Prostate gland (tissue), 2 donors: ENCODE measurements around the gene LDHD. TPM values are rescaled to one million over a fixed set of nuclear protein-coding genes. Genes with fewer than 3 reads are reported as not detected.

Experiments
- DNase-seq: peaks from one replicate; pipeline ENCODE4 v3.0.0-alpha.2; 2019; ENCODE audit warnings: low spot score
- H3K27ac ChIP-seq, 2 donors: fragments of 200-600 bp; sonication (generic); 2 replicates each; pipeline ENCODE4 v1.5.1; 2017 to 2019
- H3K27me3 ChIP-seq: fragments of 200-600 bp; sonication (generic); replicated peaks from 2 replicates; pipeline ENCODE4 v1.5.1; 2019; ENCODE audit not compliant: insufficient read depth
- H3K36me3 ChIP-seq, 2 donors: fragments of 200-600 bp; sonication (generic); 1 replicate in 1 of 2; 2 replicates in 1 of 2; pipeline versions ENCODE4 v1.5.1 to v1.8.1; 2017 to 2019
- H3K4me1 ChIP-seq: fragments of 200-600 bp; sonication (generic); replicated peaks from 2 replicates; pipeline ENCODE4 v1.5.1; 2019
- H3K4me3 ChIP-seq, 2 donors: fragments of 200-600 bp; sonication (generic); 2 replicates each; pipeline ENCODE4 v1.5.1; 2017 to 2019
- H3K9me3 ChIP-seq: fragments of 200-600 bp; sonication (generic); 2 replicates; pipeline ENCODE4 v1.5.1; 2017
- POLR2A ChIP-seq: fragments of 450-650 bp; IDR thresholded peaks from one replicate; pipeline ENCODE4 v1.6.1; 2016; ENCODE audit warnings: antibody characterized with exemption, mild to moderate bottlenecking
- POLR2AphosphoS5 ChIP-seq: sonication (generic); formaldehyde crosslinking; IDR thresholded peaks from one replicate; pipeline ENCODE4 v1.6.1; 2017; ENCODE audit warnings: antibody characterized with exemption
- WGBS: methylation state at CpG from one replicate; pipeline ENCODE4 v1.1.5; 2018; 5-methylcytosine and 5-hydroxymethylcytosine counted together
- intact Hi-C: fragments of 100-400 bp; cut with DNase I; formaldehyde crosslinking; loops from one replicate; pipeline ENCODE4 v1.14.2; 2022
- total RNA-seq, 2 donors: library from RNA; depleted of rRNA; stranded (reverse); fragments of >200 nt; gene quantifications; one replicate each; pipeline ENCODE4 v1.1.0, GENCODE V29; 2016
- TF ChIP-seq, protein P1 (sequence below), 4 experiments: fragments of 200-600 bp in 2 of 4; fragments of 450-650 bp in 2 of 4; sonication (generic) in 2 of 4; IDR thresholded peaks; 1 replicate in 3 of 4; 2 replicates in 1 of 4; pipeline ENCODE4 v1.5.1; 2016 to 2019; ENCODE audit warnings: antibody characterized with exemption in 4 of 4, mild to moderate bottlenecking in 2 of 4, moderate library complexity in 2 of 4

LDHD gene
- 10 to 100 TPM; 26.6 to 55.3 TPM for total RNA-seq

DNA sequence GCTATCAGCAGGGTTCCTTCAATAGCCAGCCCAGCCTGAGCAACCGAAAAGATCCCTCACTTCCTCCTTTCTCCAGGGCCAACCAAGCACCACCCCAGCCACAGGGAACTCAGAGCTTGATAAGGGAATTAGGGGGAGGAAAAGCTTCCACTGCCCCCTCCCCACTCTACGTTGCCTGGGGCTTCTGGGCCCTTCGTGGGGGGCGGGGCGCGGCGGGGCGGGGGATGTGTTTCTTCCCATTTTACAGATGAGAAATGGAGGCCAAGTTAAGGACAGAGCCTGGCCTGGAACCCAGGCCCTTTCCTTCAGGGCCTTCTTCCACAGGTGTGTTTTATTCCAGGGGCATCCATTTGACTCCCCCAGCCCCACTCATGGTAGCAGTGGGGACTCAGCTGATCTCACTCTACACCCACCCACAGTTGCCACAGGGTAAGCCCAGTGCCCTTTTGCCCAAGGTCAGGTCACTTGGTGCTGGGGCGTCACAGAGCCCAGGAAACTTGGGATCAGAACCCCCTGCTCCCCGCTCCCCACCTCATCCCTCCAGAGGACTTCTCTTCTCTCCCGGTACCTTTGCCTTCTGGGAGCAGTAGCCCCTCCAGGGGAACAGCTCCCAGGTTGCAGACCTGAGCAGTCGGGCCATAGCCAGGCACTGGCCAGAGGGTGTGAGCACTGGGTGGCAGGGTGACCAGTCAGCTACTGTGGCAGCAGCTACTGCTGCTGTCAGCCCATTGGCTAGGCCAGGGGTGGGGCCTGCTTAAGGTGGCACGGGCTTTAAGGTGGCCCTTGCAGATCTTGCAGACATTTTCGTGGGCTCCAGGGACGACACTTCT, at the start of gene LDHD:
Gene LDHD (minus strand): TSS at position 700 of the 830 bp plus-strand sequence. CDS start 60 bp downstream, at position 640.
- Histone ChIP-seq H3K36me3 (no peaks in the 10 kb centered on the region), H3K4me1 (no peaks in the 10 kb centered on the region), H3K27me3 (no peaks in the 10 kb centered on the region), H3K27ac (peak within 1 kb of the TSS; percentile 51 to 60), H3K9me3 (no peaks in the 10 kb centered on the region), H3K4me3 (peak within 1 kb of the TSS; percentile 36 to 48)
- DNase-seq: peak; percentile 80
- 41% methylated on average over 15 of the region's 15 CpGs for WGBS
- intact Hi-C loops: loop anchor here (10.0 kb wide), 2 partner anchors 301 to 411 kb away; partner anchors contain the start of gene MLKL
- TF ChIP-seq POLR2AphosphoS5 (peak; percentile 81), POLR2A (peak; percentile 23)
- TF ChIP-seq, protein P1, sequence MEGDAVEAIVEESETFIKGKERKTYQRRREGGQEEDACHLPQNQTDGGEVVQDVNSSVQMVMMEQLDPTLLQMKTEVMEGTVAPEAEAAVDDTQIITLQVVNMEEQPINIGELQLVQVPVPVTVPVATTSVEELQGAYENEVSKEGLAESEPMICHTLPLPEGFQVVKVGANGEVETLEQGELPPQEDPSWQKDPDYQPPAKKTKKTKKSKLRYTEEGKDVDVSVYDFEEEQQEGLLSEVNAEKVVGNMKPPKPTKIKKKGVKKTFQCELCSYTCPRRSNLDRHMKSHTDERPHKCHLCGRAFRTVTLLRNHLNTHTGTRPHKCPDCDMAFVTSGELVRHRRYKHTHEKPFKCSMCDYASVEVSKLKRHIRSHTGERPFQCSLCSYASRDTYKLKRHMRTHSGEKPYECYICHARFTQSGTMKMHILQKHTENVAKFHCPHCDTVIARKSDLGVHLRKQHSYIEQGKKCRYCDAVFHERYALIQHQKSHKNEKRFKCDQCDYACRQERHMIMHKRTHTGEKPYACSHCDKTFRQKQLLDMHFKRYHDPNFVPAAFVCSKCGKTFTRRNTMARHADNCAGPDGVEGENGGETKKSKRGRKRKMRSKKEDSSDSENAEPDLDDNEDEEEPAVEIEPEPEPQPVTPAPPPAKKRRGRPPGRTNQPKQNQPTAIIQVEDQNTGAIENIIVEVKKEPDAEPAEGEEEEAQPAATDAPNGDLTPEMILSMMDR (IDR thresholded peaks at IDR 0.05): no peak

DNA sequence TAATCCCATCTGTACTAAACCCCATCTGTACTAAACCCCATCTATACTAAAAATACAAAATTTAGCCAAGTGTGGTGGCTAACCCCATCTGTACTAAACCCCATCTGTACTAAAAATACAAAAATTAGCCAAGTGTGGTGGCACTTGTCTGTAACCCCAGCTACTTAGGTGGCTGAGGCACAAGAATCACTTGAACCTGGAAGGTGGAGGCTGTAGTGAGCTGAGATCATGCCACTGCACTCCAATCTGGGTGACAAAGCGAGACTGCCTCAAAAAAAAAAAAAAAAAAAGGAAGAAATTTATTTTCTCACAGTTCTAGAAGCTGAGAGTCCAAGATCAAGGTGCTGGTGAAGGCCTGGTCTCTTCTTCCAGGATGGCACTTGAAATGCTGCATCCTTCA, 43.8 kb upstream of the LDHD start:
- Histone ChIP-seq H3K27ac (no peak overlapping the region), H3K36me3 (no peaks in the 10 kb centered on the region), H3K27me3 (no peaks in the 10 kb centered on the region), H3K9me3 (no peaks in the 10 kb centered on the region), H3K4me1 (no peaks in the 10 kb centered on the region), H3K4me3 (no peak overlapping the region)
- TF ChIP-seq, protein P1 (IDR thresholded peaks at IDR 0.05): no peak
- TF ChIP-seq POLR2A (no peak), POLR2AphosphoS5 (no peak)
- WGBS: 95% methylated on average over 1 of the region's 1 CpG
- intact Hi-C loops: no loop called here
- no peak for DNase-seq

DNA sequence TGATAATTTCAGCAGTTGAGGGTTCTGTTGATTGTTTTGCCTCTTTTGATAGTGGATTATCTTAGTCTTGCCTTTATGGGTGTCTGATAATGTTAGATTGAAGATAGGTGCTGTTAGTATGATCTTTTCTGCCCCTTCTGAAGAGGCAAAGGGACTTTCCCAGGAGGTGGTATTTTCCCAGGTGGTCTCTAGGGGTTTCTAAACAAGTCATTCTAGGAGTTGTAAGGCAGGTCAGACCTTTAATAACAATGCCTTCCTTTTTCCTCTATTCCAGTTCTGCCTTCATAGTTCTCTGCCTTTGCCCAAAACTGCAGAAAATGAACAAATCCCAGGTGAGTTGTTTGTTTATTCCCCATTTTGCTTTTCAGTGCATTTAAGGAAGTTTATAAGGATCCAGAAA, 36.1 kb upstream of the LDHD start:
- Histone ChIP-seq H3K27me3 (no peaks in the 10 kb centered on the region), H3K27ac (no peak overlapping the region), H3K4me1 (no peaks in the 10 kb centered on the region), H3K9me3 (no peaks in the 10 kb centered on the region), H3K36me3 (no peaks in the 10 kb centered on the region), H3K4me3 (no peak overlapping the region)
- DNase-seq: no peak
- intact Hi-C loops: loop anchor here (5.0 kb wide), 1 partner anchor 240 kb away; no protein-coding TSS in a partner anchor
- TF ChIP-seq, protein P1 (IDR thresholded peaks at IDR 0.05): no peak
- TF ChIP-seq POLR2AphosphoS5 (no peak), POLR2A (no peak)

DNA sequence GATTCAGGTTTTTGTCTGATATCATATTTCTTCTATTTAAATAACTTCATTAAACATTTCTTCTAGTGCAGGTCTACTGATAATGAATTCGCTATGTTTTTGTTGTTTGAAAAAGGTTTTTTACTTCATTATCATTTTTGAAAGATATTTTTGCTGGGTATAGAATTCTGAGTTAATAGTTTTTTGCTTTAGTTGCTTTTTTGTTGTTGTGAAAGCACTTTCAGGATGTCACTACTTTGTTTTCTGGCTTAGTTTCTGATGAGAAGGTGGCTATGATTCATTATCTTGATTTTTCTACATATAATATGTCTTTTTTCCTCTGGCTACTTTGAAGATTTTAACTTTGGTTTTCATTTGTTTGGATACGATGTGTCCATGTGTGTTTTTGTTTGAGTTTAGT, 35.2 kb upstream of the LDHD start:
- TF ChIP-seq POLR2AphosphoS5: no peak
- TF ChIP-seq POLR2A: no peak
- TF ChIP-seq, protein P1 (IDR thresholded peaks at IDR 0.05): no peak
- Histone ChIP-seq H3K36me3 (no peaks in the 10 kb centered on the region), H3K27ac (no peak overlapping the region), H3K9me3 (no peaks in the 10 kb centered on the region), H3K4me3 (no peak overlapping the region), H3K4me1 (no peaks in the 10 kb centered on the region), H3K27me3 (no peaks in the 10 kb centered on the region)
- intact Hi-C loops: loop anchor here (5.0 kb wide), 1 partner anchor 241 kb away; no protein-coding TSS in a partner anchor
- WGBS: 64% methylated on average over 2 of the region's 2 CpGs
- no peak for DNase-seq
